Measurements from ENCODE around the gene AKAP12.
A peak's percentile ranks its signal among the peaks of the same experiment; 100 is the strongest.
"Not testable (repeated sequence)": the region's sequence is repeated elsewhere in the genome, so short reads cannot be mapped to it uniquely, and the experiment has no call there.

The AKAP12 gene

DNA sequence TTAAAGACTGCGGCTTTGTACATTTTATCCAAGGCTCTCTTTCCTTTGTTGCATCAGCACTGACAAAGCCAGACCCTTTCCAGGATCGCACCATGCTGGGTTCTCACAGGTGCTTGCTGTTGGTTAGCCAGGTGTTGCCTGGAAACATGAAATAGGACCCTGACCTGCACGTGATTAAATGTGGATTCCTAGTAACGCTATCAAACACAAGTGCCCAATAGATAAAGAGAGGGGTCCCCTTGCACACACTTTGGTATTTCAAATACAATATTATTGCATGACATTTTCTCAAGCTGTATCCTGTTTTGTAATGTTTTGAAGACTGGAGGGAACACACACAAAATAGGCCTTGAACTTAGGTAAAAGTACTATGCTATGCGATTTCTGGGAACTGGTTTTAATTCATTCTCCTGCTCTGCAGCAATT is 73.3 kb downstream of the AKAP12 start:
- no peak for DNase-seq

GRCh38 chr6:151315661-151316060 is 75.9 kb downstream of the AKAP12 start:
- DNase-seq, result not testable (repeated sequence)

DNA sequence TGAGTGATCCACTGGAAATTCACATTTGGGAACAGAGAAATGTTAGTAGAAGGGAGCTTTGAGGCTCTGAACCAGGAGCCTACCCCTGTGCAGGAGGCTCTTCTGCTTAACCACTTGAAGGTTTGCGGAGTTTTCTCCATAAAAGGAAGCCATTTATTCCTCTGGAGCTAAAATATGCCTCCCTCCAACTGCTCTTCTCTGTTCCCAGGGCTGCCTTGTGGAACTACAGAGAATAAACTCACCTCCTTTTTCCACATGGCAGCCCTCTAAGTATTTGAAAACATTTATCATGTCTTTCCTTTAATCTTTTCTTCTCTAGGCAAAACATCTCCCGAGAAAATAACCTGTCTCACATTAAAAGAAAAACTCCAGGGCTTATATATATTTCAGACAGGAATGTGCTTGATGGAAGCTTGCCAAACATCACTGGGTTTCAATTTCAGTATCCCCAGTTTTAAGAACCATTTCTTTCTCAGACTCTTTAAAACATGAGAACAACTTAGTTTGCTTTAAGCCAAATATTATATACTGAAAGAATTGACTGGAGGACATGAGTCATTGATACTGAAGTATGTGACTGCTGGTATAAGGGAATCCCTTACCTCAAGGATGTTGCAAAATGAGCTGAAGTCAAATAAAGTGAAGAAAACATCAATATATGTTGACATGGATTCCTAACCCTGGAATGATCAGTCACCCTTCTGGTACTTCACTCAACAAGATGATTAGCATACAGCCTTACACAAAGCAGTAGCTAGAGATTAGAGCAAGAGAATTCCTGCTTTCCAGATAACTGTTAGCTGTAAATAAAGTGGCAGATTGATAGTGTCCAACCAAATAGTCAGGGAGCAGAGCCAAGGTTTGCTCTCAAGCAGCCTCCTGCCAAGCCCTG is 77.6 kb downstream of the AKAP12 start:
- DNase-seq, result no peak

DNA sequence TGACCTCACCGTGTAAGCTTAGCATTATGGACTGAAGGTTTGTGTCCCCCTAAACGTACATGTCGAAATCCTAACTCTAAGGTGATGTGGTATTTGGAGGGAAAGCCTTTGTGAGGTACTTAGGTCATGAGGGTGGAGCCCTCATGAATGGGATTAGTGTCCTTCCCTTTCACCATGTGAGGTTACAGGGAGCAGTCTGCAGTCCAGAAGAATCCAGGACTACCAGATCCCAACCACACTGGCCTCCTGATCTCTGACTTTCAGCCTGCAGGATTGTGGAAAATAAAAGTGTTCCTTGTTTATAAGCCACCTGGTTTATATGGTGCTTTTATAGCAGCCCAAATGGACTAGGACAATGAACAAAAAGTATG is 78.2 kb downstream of the AKAP12 start:
- no peak for DNase-seq

DNA sequence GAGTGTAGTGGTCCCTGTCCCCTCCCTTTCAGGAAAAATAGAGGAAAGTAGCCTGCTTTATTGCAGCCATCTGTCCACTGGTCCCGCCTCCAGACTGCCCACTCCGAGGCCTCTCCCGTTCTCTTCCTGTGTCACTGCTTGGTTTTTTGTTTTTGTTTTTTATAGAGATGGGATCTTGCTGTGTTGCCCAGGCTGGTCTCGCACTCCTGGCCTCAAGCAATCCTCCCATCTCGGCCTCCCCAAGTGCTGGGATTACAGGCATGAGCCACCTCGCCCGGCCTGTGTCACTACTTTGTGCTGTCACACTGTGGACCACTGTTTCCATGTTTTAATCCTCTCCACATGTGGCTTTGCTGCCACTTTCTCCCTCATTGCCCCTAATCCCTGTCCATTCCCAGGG is 80.4 kb downstream of the AKAP12 start:
- no peak for DNase-seq

- no peak for DNase-seq
Observed at GRCh38 chr6:151321438-151321837, 81.7 kb downstream of the AKAP12 start.

DNA sequence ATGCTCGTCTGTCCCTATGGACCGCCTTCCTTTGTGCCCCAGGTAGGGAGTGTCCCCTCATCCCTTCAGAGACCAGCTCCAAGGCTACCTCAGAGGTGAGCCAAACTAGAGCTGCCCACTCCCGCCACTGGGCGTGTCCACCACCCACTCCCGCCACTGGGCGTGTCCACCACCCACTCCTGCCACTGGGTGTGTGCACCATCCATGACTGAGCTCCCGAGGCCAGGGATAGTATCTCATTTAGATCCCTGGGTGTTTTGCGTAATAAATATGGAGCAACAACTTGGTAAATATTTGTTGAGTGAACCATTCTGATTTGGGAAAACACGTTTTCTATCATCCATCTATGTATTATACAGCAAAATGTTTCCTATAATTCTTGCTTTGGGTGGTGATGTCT is 82.8 kb downstream of the AKAP12 start:
- no peak for DNase-seq

- DNase-seq, result peak; percentile 86
Observed at GRCh38 chr6:151323791-151324487, 84.2 kb downstream of the AKAP12 start.

GRCh38 chr6:151324488-151324825 is 84.7 kb downstream of the AKAP12 start:
- DNase-seq, result no peak

GRCh38 chr6:151325075-151326050 is 85.6 kb downstream of the AKAP12 start:
- no peak for DNase-seq

GRCh38 chr6:151326116-151326825 is 86.5 kb downstream of the AKAP12 start:
- DNase-seq, result no peak

DNA sequence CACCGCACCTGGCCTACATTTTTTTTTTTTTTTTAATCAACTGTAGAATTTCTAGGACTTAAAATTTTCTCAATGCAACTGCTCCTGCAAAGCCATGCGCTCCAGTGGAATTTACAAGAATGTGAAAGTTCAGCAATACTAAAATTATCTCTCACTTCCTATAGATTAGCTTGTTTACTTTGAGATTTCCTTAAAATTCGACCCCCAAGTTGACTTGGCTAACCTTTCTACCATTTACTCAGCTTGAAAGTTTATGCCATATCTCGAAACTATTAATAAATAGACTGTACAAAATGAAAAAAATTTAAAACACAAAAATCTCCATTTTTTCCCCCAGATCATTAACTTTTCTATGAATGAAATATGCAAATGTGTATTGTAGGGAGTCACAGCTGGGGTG is 87.3 kb downstream of the AKAP12 start:
- no peak for DNase-seq

- DNase-seq, result no peak
Observed at GRCh38 chr6:151330130-151330696, 90.4 kb downstream of the AKAP12 start.

- DNase-seq, result no peak
Observed at GRCh38 chr6:151335930-151336329, 96.2 kb downstream of the AKAP12 start.

- DNase-seq, result no peak
Observed at GRCh38 chr6:151338651-151339200, 99.0 kb downstream of the AKAP12 start.

DNA sequence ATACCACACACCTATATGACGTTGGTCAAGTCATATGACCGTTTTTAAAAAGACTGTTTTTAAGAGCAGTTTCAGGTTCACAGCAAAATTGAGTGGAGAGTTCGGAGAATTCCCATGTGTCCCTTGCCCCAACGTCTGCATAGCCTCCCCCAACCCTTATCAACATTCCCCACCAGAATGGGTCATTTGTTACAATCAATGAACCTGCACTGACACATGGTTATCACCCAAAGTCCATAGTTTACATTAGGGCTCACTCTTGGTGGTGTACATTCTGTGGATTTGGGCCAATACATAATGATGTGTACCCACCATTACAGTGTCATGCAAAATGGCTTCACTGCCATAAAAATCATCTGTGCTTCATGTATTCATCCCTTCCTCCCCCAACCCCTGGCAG is 99.6 kb downstream of the AKAP12 start:
- DNase-seq, result no peak

- DNase-seq, result no peak
Observed at GRCh38 chr6:151340219-151340978, 100.6 kb downstream of the AKAP12 start.

DNA sequence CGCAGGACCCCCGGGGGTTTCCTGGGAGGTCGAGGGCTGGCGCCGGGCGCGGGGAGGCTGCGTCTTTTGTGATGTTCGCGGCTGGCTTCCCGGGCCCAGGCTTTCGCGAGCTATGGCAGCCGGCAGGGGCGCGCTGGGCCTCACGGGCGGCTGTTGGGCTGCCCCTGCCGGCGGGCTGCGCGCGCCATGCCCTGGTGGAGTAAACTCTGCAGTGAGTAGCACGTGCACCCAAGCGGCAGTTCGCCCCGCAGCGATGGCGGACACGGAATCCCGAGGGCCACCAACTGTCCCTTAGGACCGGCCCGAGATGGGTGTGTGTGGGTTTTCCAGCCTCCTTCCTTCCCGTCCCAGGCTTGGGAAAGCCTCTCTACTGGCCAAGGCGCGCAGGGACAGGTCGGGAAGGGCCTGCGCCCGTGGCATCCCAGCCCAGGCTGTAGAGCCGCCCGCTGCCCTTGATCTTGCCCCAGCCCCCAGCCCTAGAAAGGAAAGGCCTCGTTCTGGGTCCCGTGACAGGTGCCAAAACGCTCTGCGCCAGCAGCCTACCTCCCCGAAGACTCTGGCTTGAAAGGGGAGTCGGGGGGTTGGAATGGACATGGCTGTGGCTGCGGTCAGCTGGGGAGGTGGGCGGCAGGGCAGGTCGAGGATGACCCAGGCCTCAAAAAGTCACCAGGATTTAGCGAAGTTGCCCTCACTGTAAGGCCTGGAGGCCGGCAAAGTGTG is 101.9 kb downstream of the AKAP12 start:
- no peak for DNase-seq

GRCh38 chr6:151342750-151343149 is 103.0 kb downstream of the AKAP12 start:
- DNase-seq, result not testable (repeated sequence)

DNA sequence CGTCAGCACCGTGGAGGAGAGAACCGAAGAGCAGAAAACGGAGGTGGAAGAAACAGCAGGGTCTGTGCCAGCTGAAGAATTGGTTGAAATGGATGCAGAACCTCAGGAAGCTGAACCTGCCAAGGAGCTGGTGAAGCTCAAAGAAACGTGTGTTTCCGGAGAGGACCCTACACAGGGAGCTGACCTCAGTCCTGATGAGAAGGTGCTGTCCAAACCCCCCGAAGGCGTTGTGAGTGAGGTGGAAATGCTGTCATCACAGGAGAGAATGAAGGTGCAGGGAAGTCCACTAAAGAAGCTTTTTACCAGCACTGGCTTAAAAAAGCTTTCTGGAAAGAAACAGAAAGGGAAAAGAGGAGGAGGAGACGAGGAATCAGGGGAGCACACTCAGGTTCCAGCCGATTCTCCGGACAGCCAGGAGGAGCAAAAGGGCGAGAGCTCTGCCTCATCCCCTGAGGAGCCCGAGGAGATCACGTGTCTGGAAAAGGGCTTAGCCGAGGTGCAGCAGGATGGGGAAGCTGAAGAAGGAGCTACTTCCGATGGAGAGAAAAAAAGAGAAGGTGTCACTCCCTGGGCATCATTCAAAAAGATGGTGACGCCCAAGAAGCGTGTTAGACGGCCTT is 110.0 kb downstream of the AKAP12 start:
- DNase-seq, result no peak

Measured in stimulated activated CD8-positive, alpha-beta memory T cell treated with anti-CD3 and anti-CD28 coated beads, Interleukin-4, amount 100 ng/mL, for 48 hours (primary cell).